Thymus (tissue), 11 donors: ENCODE data around the gene CERT1. TPM values are rescaled to one million over a fixed set of nuclear protein-coding genes. Genes with fewer than 3 reads are reported as not detected.

Experiments used
- DNase-seq, 9 donors: peaks; one replicate each; pipeline ENCODE4 v3.0.0-alpha.2; 2013; ENCODE audit warnings: low spot score in 9 of 9, low read depth in 6 of 9, missing footprints in 1 of 9
- H3K27ac ChIP-seq, 2 donors: one replicate each; pipeline ENCODE4 v1.5.1; 2013; ENCODE audit warnings: control low read depth in 1 of 2, low read depth in 1 of 2, low read length in 1 of 2, mild to moderate bottlenecking in 1 of 2, moderate library complexity in 1 of 2
- H3K27me3 ChIP-seq, 2 donors: one replicate each; pipeline ENCODE4 v1.5.1; 2013; ENCODE audit warnings: low read length in 1 of 2; ENCODE audit not compliant: control insufficient read depth in 2 of 2, insufficient read depth in 1 of 2
- H3K36me3 ChIP-seq, 2 donors: one replicate each; pipeline ENCODE4 v1.5.1; 2013; ENCODE audit warnings: low read length in 1 of 2, mild to moderate bottlenecking in 1 of 2, moderate library complexity in 1 of 2; ENCODE audit not compliant: control insufficient read depth in 2 of 2, insufficient read depth in 2 of 2
- H3K4me1 ChIP-seq, 2 donors: one replicate each; pipeline ENCODE4 v1.5.1; 2013; ENCODE audit warnings: low read length in 2 of 2; ENCODE audit not compliant: control insufficient read depth in 2 of 2, insufficient read depth in 2 of 2
- H3K4me3 ChIP-seq, 2 donors: one replicate each; pipeline ENCODE4 v1.5.1; 2013; ENCODE audit warnings: low read length in 2 of 2, control low read depth in 1 of 2, mild to moderate bottlenecking in 1 of 2
- H3K9me3 ChIP-seq, 2 donors: one replicate each; pipeline ENCODE4 v1.5.1; 2013; ENCODE audit warnings: low read length in 1 of 2, mild to moderate bottlenecking in 1 of 2; ENCODE audit not compliant: control insufficient read depth in 2 of 2, insufficient read depth in 1 of 2
- WGBS: extraction: QIAGEN DNeasy Blood & Tissue Kit; methylation state at CpG from one replicate; pipeline ENCODE4 v1.1.7; 2013; 5-methylcytosine and 5-hydroxymethylcytosine counted together
- polyA plus RNA-seq: library from polyadenylated mRNA; stranded (reverse); fragments of 200-250 nt; gene quantifications from one replicate; pipeline ENCODE4 v1.2.3, GENCODE V29; 2013
- total RNA-seq: library from RNA; stranded (reverse); fragments of 120-200 nt; gene quantifications from one replicate; pipeline ENCODE4 v1.2.4, GENCODE V29; 2013
- donor health status: healthy.

The CERT1 gene
- total and polyA plus RNA-seq, 2 donors: 13.9 to 27.1 TPM

DNA sequence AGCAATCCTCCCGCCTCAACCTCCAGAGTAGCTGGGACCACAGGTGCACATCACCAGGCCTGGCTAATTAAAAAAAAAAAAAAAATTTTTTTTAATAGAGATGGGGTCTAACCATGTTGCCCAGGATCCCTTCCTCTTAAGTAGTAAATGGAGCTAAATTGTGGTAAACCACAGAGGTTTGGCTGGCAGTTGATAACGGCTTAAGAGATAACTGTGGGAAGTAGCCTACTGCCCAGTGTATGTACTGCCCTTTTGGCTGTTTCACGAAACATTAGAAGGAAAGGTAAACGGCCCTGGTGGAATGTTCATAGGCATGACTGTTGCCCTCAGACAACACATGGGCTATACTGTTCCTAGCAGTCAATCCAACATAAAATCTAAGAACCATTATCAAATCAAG, 130.0 kb downstream of the CERT1 start:
- H3K27me3 ChIP-seq: no peaks in the 10 kb centered on the region
- H3K27ac ChIP-seq: no peak overlapping the region
- no peak overlapping the region for H3K4me3 ChIP-seq
- H3K36me3 ChIP-seq: peaks cover 26 to 37% of the 10 kb centered on the region in 2 donors
- DNase-seq: no peak
- 81% methylated on average over 4 of the region's 4 CpGs for WGBS
- no peaks in the 10 kb centered on the region for H3K9me3 ChIP-seq
- H3K4me1 ChIP-seq: no peaks in the 10 kb centered on the region

DNA sequence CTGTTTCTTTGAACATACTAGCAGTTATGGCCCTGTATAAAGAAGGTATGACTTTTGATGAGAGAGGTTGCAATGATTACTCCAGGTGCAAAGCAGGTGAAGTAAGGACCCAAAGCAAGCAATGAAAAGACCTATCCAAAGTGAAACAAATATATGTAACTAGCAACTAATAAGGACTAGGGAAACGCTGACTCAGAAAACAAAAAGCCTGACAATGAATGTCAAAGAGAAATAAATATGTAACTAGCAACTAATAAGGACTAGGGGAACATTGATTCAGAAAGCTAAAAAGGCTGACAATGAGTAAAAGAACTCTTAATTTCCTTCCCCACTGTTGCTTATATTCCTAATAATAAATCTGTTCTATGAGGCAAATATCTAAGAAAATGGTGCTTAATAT, 131.3 kb downstream of the CERT1 start:
- H3K27ac ChIP-seq: no peak overlapping the region
- WGBS: 98% methylated on average over 1 of the region's 1 CpG
- H3K36me3 ChIP-seq: peaks cover 26 to 37% of the 10 kb centered on the region in 2 donors

DNA sequence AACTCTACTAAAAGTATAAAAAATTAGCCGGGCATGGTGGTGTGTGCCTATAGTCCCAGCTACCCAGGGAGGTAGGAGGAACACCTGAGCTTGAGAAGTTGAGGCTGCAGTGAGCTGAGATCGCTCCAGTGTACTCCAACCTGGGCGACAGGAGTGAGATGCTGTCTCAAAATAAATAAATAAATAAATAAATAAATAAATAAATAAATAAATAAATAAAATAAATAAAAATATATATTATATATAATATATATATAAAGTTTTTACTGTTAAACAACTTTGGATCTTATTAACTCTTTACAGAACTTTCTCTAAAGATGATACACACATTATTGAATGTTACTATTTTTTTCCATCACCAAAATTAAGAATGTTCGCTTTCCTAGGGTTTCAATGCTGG, 136.0 kb downstream of the CERT1 start:
- 97% methylated on average over 4 of the region's 4 CpGs for WGBS
- peaks cover 23 to 31% of the 10 kb centered on the region in 2 donors for H3K36me3 ChIP-seq
- no peak overlapping the region for H3K27ac ChIP-seq

More for the DNA sequence above, 131.3 kb downstream of the CERT1 start:
- H3K9me3 ChIP-seq: no peaks in the 10 kb centered on the region
- no peak for DNase-seq
- no peak overlapping the region for H3K4me3 ChIP-seq
- no peaks in the 10 kb centered on the region for H3K4me1 ChIP-seq
- no peaks in the 10 kb centered on the region for H3K27me3 ChIP-seq

GRCh38 chr5:75374394-75374814, 137.0 kb downstream of the CERT1 start:
- H3K9me3 ChIP-seq: no peaks in the 10 kb centered on the region
- no peak overlapping the region for H3K27ac ChIP-seq
- H3K4me1 ChIP-seq: no peaks in the 10 kb centered on the region
- WGBS: 97% methylated on average over 12 of the region's 12 CpGs
- DNase-seq: no peak
- peaks cover 20 to 26% of the 10 kb centered on the region in 2 donors for H3K36me3 ChIP-seq
- H3K4me3 ChIP-seq: no peak overlapping the region
- H3K27me3 ChIP-seq: no peaks in the 10 kb centered on the region

More for the DNA sequence above, 136.0 kb downstream of the CERT1 start:
- no peaks in the 10 kb centered on the region for H3K4me1 ChIP-seq
- no peak overlapping the region for H3K4me3 ChIP-seq
- no peak for DNase-seq
- no peaks in the 10 kb centered on the region for H3K9me3 ChIP-seq
- no peaks in the 10 kb centered on the region for H3K27me3 ChIP-seq

- no peak overlapping the region for H3K27ac ChIP-seq
- no peak for DNase-seq
- no peak overlapping the region for H3K4me3 ChIP-seq
- peaks cover 15 to 21% of the 10 kb centered on the region in 2 donors for H3K36me3 ChIP-seq
- H3K27me3 ChIP-seq: no peaks in the 10 kb centered on the region
- H3K9me3 ChIP-seq: no peaks in the 10 kb centered on the region
- 97% methylated on average over 2 of the region's 2 CpGs for WGBS
- H3K4me1 ChIP-seq: no peaks in the 10 kb centered on the region
Measured at GRCh38 chr5:75373862-75374261, 137.6 kb downstream of the CERT1 start.

GRCh38 chr5:75368391-75368790, 143.0 kb downstream of the CERT1 start:
- WGBS: 86% methylated on average over 4 of the region's 4 CpGs
- Histone ChIP-seq H3K36me3 (peaks cover 0 to 3% of the 10 kb centered on the region in 2 donors), H3K27me3 (no peaks in the 10 kb centered on the region), H3K27ac (no peak overlapping the region), H3K9me3 (no peaks in the 10 kb centered on the region), H3K4me1 (no peaks in the 10 kb centered on the region), H3K4me3 (no peak overlapping the region)
- no peak for DNase-seq

DNA sequence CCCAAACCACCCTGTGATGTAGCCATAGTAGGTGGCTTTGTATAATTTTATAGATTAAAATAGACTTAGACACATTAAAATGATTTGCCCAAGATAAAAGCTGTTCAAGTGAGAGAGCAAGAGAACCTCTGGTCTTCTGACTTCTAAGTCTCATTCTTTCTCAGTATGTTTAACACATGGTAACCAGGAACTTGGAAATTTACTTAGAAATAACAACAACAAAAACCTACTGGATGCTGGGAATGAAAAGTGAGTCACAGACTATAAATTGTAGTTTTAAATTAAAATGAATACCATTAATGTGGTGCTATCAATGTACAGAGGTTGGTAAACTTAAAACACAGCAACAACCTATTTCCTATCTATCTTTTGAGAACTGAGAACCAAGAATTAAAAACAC, 144.0 kb downstream of the CERT1 start:
- no peak for DNase-seq
- Histone ChIP-seq H3K36me3 (peaks cover 3 to 11% of the 10 kb centered on the region in 2 donors), H3K27ac (no peak overlapping the region), H3K9me3 (no peaks in the 10 kb centered on the region), H3K4me1 (no peaks in the 10 kb centered on the region), H3K27me3 (no peaks in the 10 kb centered on the region), H3K4me3 (no peak overlapping the region)

GRCh38 chr5:75366787-75367186, 144.6 kb downstream of the CERT1 start:
- 95% methylated on average over 9 of the region's 9 CpGs for WGBS
- H3K9me3 ChIP-seq: no peaks in the 10 kb centered on the region
- DNase-seq: no peak
- no peaks in the 10 kb centered on the region for H3K4me1 ChIP-seq
- no peak overlapping the region for H3K27ac ChIP-seq
- no peak overlapping the region for H3K4me3 ChIP-seq
- H3K27me3 ChIP-seq: no peaks in the 10 kb centered on the region
- H3K36me3 ChIP-seq: peaks cover 4 to 15% of the 10 kb centered on the region in 2 donors

GRCh38 chr5:75365740-75366139, 145.7 kb downstream of the CERT1 start:
- Histone ChIP-seq H3K27ac (no peak overlapping the region), H3K36me3 (peaks cover 8 to 21% of the 10 kb centered on the region in 2 donors), H3K9me3 (no peaks in the 10 kb centered on the region), H3K27me3 (no peaks in the 10 kb centered on the region), H3K4me1 (no peaks in the 10 kb centered on the region), H3K4me3 (no peak overlapping the region)
- no peak for DNase-seq
- WGBS: 89% methylated on average over 1 of the region's 1 CpG
